Measurements from ENCODE around the gene MAST4. TPM values are rescaled to one million over a fixed set of nuclear protein-coding genes. Genes with fewer than 3 reads are reported as not detected.

The MAST4 gene
- total RNA-seq, 1 donor from 2014 or later, result 11.3 TPM

- TF ChIP-seq CTCF (IDR thresholded peaks at IDR 0.05), result no peak
- Mint-ChIP-seq H3K27me3 (ENCODE audit: low read depth) (no peaks in the 10 kb centered on the region), H3K27ac (ENCODE audit: unreplicated experiment) (no peak overlapping the region), H3K9me3 (ENCODE audit: low read depth) (no peaks in the 10 kb centered on the region), H3K4me1 (ENCODE audit: low read depth) (peaks cover 24% of the 10 kb centered on the region), H3K36me3 (ENCODE audit: low read depth) (no peaks in the 10 kb centered on the region), H3K4me3 (ENCODE audit: unreplicated experiment) (no peak overlapping the region)
- no peak for DNase-seq (ENCODE audit: low spot score)
Measured at GRCh38 chr5:66989781-66990180, 393.6 kb downstream of the MAST4 start.

GRCh38 chr5:66991746-66992145, 395.6 kb downstream of the MAST4 start:
- Mint-ChIP-seq H3K4me1 (ENCODE audit: low read depth) (peaks cover 20% of the 10 kb centered on the region), H3K4me3 (ENCODE audit: unreplicated experiment) (no peak overlapping the region), H3K9me3 (ENCODE audit: low read depth) (no peaks in the 10 kb centered on the region), H3K27ac (ENCODE audit: unreplicated experiment) (no peak overlapping the region), H3K27me3 (ENCODE audit: low read depth) (no peaks in the 10 kb centered on the region), H3K36me3 (ENCODE audit: low read depth) (no peaks in the 10 kb centered on the region)
- TF ChIP-seq CTCF (IDR thresholded peaks at IDR 0.05), result no peak
- no peak for DNase-seq (ENCODE audit: low spot score)

DNA sequence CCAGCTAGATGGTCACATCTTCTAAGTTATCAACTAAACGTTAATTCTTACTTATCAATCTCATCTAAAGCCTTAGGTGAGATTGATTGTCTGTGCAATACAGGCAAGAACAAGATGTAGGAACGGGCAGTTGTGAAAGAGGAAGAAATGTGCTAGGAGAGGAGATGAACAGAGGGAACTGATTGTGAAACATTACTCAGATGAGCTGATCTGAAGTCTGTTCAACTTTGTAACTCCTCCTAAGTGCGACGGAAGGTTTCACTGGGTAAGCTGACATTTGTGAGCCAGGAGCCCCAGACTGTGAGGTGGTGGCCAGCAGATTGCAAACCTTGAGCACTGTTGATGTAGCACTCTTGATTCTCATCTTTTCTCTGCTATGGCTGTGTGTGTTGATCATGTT, 396.4 kb downstream of the MAST4 start:
- no peaks in the 10 kb centered on the region for H3K9me3 Mint-ChIP-seq (ENCODE audit: low read depth)
- H3K4me3 Mint-ChIP-seq (ENCODE audit: unreplicated experiment), result no peak overlapping the region
- H3K4me1 Mint-ChIP-seq (ENCODE audit: low read depth), result peaks cover 12% of the 10 kb centered on the region
- H3K27me3 Mint-ChIP-seq (ENCODE audit: low read depth), result no peaks in the 10 kb centered on the region
- no peaks in the 10 kb centered on the region for H3K36me3 Mint-ChIP-seq (ENCODE audit: low read depth)
- H3K27ac Mint-ChIP-seq (ENCODE audit: unreplicated experiment), result no peak overlapping the region
- no peak for DNase-seq (ENCODE audit: low spot score)
- no peak for TF ChIP-seq CTCF (IDR thresholded peaks at IDR 0.05)

GRCh38 chr5:66993448-66993847, 397.3 kb downstream of the MAST4 start:
- Mint-ChIP-seq H3K27ac (ENCODE audit: unreplicated experiment) (no peak overlapping the region), H3K4me1 (ENCODE audit: low read depth) (peaks cover 5% of the 10 kb centered on the region), H3K9me3 (ENCODE audit: low read depth) (no peaks in the 10 kb centered on the region), H3K4me3 (ENCODE audit: unreplicated experiment) (no peak overlapping the region), H3K36me3 (ENCODE audit: low read depth) (no peaks in the 10 kb centered on the region), H3K27me3 (ENCODE audit: low read depth) (no peaks in the 10 kb centered on the region)
- no peak for TF ChIP-seq CTCF (IDR thresholded peaks at IDR 0.05)
- no peak for DNase-seq (ENCODE audit: low spot score)

GRCh38 chr5:66993882-66994281, 397.7 kb downstream of the MAST4 start:
- H3K36me3 Mint-ChIP-seq (ENCODE audit: low read depth), result no peaks in the 10 kb centered on the region

More at GRCh38 chr5:66993882-66994281, 397.7 kb downstream of the MAST4 start:
- Mint-ChIP-seq H3K27me3 (ENCODE audit: low read depth) (no peaks in the 10 kb centered on the region), H3K9me3 (ENCODE audit: low read depth) (no peaks in the 10 kb centered on the region), H3K4me3 (ENCODE audit: unreplicated experiment) (no peak overlapping the region), H3K4me1 (ENCODE audit: low read depth) (peaks cover 5% of the 10 kb centered on the region), H3K27ac (ENCODE audit: unreplicated experiment) (no peak overlapping the region)
- TF ChIP-seq CTCF (IDR thresholded peaks at IDR 0.05), result no peak
- no peak for DNase-seq (ENCODE audit: low spot score)
